Hippocampal formation (tissue), 2 donors: ENCODE results near the gene PKIG.

ENCODE experiments used
- DNase-seq, 2 donors: peaks; one replicate each; lab custom pipeline; 2025; lab: John Stamatoyannopoulos, UW

The PKIG gene

DNA sequence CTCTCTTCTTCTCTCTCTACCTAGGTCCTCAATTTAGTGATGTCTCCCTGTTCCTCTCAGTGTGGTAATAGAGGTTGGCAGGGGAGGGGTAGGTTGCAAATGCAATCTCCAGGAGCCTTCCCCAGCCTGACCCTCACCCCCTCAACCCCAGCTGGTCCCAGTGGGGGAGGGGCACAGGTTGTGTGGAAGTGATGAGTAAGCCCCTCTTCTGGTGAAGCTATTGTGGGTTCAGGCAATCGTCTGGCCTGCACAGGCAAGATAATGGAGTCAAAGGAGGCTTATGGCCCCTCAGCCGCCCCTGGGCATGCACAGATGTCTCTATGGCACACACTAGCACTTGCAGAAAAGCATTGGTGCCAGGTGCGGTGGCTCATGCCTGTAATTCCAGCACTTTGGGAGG, 79.9 kb downstream of the PKIG start:
- no peak for DNase-seq

DNA sequence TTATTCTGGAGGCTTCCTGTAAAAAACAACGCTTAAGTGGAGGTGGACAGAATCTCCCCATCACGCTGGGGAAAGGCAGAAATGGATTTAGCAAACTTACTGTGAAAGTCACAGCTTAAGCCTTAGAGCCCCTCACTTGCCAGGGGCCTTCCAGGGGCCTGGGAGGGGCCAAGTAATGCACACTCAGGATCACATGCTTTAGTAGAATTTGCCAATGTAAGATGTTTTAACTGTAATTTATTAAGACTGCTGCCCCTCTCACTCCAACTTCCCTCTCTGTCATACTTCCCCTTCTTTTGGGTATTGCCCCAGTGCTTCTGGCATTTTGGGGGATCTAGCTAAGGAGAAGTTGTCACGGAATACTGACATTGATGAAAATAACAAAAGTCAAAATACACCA, 81.8 kb downstream of the PKIG start:
- DNase-seq = no peak

DNA sequence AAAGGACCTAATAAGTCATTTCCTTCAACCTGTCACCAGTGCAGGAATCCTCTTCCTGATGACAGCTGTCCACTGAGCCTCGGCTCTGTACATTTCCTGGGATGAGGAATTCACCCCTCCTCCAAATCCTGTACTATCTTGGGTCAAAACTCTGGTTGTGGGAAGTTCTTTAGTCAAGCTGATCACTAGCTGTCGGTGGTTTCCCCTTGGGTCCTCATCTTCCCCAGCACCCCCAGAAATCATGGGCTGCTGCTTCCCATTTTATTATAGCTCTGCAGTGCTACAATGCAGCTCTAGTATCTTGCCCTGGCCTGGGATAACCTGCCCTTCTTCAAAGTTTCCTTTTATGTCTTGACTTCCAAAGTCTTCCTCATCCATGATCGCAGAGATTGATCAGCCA, 83.7 kb downstream of the PKIG start:
- DNase-seq = no peak
